Measurements from ENCODE around the gene FATE1.

DNA sequence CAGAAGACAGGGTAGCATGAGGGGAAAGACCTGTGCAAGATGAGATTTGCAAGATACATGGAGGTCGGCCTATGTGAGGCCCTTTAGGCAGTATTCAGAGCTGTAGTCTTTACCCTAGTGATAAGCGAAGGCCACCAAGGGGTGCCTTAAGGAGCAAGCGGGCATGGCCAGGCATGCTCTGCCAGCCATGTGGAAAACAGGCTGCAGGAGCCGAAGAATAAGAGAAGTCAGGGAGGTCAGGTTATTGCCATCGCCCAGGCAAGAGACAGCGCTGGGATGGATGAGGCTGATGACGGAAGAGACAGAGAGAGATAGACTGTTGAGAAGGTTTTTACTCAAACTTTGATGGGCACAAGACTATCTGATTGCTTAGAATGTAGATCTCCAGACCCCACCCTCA, 7.0 kb upstream of the FATE1 start:
- TF ChIP-seq, protein P1, sequence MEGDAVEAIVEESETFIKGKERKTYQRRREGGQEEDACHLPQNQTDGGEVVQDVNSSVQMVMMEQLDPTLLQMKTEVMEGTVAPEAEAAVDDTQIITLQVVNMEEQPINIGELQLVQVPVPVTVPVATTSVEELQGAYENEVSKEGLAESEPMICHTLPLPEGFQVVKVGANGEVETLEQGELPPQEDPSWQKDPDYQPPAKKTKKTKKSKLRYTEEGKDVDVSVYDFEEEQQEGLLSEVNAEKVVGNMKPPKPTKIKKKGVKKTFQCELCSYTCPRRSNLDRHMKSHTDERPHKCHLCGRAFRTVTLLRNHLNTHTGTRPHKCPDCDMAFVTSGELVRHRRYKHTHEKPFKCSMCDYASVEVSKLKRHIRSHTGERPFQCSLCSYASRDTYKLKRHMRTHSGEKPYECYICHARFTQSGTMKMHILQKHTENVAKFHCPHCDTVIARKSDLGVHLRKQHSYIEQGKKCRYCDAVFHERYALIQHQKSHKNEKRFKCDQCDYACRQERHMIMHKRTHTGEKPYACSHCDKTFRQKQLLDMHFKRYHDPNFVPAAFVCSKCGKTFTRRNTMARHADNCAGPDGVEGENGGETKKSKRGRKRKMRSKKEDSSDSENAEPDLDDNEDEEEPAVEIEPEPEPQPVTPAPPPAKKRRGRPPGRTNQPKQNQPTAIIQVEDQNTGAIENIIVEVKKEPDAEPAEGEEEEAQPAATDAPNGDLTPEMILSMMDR (conservative IDR thresholded peaks at IDR 0.05; ENCODE audit: low read depth, low read length): no peak
- TF ChIP-seq EZH2 (IDR thresholded peaks at IDR 0.05; ENCODE audit: borderline replicate concordance, low read depth, low read length, poor library complexity, severe bottlenecking): no peak
